Astrocyte (in vitro differentiated cells and primary cell): Measurements from ENCODE around the gene CES2.

Source experiments
- EZH2 ChIP-seq: IDR thresholded peaks from 2 replicates; pipeline ENCODE4 v1.6.1; 2012; ENCODE audit warnings: mild to moderate bottlenecking, low read length, inconsistent platforms; ENCODE audit not compliant: insufficient read depth
- TF ChIP-seq, protein P1 (sequence below): IDR thresholded peaks from 2 replicates; pipeline ENCODE4 v1.5.1; 2011; ENCODE audit warnings: low read depth, mild to moderate bottlenecking, inconsistent platforms, low read length, moderate library complexity; ENCODE audit not compliant: insufficient read depth

DNA sequence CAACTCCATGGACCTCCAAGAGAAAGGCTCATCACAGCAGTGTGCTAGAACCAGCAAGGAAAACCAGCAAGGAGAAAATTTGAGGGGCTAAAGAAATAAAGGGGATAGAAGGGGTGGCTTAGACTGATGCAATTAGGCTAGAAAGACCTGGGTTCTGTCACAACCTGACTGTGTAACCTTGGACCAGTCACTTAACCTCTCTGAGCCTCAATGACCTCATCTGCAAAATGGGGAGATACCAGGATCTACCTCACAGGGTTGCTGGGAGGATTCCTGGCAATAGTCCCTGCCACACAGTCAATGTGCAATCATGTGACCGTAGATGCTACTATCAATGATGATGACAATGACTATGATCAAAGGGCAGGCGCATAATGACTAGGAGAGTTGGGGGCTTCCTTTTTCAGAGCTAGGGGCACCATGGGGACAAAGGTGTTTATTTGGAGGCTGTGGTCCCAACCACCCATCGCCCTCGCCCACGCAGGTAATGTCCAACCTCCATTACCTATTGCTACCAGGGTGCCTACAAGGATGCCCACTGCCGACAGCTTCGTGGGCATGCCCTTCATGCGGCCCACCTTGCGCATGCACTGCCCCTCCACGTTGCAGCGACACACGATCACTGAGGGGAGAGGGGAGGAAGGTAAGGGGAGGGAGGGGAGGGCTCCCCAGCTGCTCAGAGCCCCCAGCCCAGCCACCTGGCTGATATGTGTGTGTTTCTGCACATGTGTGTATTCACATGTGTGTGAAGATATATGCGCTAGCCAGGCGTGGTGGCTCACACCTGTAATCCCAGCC lies 26.4 kb upstream of the CES2 start:
- TF ChIP-seq, protein P1, sequence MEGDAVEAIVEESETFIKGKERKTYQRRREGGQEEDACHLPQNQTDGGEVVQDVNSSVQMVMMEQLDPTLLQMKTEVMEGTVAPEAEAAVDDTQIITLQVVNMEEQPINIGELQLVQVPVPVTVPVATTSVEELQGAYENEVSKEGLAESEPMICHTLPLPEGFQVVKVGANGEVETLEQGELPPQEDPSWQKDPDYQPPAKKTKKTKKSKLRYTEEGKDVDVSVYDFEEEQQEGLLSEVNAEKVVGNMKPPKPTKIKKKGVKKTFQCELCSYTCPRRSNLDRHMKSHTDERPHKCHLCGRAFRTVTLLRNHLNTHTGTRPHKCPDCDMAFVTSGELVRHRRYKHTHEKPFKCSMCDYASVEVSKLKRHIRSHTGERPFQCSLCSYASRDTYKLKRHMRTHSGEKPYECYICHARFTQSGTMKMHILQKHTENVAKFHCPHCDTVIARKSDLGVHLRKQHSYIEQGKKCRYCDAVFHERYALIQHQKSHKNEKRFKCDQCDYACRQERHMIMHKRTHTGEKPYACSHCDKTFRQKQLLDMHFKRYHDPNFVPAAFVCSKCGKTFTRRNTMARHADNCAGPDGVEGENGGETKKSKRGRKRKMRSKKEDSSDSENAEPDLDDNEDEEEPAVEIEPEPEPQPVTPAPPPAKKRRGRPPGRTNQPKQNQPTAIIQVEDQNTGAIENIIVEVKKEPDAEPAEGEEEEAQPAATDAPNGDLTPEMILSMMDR, result no peak
- TF ChIP-seq EZH2, result no peak
